RPMI8226 (cell line): ENCODE data around the gene FHOD3.
A peak's percentile ranks its signal among the peaks of the same experiment; 100 is the strongest.

Experiments used
- DNase-seq: peaks from one replicate; pipeline ENCODE4 v3.0.0-alpha.2; 2015

Gene FHOD3

DNA sequence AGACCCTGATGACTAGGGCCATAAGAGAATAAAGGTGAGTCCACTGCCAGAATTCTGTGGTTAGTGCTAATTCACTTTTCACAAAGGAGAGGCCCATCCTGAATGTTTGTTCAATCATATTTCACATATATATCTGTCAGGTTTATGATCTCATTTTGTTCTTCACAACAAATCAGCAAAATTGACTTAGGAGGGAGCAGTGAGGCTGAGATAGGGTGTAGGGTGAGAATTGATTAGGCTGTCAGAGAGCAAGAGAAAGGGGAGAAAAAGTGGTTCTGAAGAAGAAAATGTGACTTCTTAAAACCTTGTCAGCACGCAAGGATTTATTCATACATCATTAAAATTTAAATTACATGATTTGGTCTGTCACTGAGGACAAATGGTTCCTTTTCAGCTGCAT is 117.7 kb downstream of the FHOD3 start:
- DNase-seq = no peak

DNA sequence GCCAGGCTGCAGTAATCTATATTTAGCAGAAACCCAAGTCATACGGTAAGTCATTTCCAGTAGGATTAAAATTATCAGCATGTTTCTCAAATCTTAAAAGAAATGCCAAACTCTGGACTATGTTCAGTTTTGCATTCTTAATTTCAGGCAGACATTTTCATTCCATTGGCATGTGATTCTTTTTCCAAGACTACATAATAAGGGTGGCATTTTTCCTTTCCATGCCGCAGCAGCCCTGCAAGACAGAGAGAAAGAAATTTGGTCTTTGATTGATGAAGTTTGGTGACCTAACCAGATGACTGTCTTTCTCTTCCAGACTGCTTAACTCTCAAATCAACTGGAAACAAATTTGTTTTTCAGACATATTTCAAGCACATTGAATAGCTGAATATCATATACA is 118.1 kb downstream of the FHOD3 start:
- DNase-seq = no peak

GRCh38 chr18:36419188-36419899 is 121.8 kb downstream of the FHOD3 start:
- DNase-seq = no peak

- peak; percentile 61 for DNase-seq
These were observed 122.5 kb downstream of the FHOD3 start for GRCh38 chr18:36419900-36420531.

- no peak for DNase-seq
These were observed 123.3 kb downstream of the FHOD3 start for GRCh38 chr18:36420826-36421225.

DNA sequence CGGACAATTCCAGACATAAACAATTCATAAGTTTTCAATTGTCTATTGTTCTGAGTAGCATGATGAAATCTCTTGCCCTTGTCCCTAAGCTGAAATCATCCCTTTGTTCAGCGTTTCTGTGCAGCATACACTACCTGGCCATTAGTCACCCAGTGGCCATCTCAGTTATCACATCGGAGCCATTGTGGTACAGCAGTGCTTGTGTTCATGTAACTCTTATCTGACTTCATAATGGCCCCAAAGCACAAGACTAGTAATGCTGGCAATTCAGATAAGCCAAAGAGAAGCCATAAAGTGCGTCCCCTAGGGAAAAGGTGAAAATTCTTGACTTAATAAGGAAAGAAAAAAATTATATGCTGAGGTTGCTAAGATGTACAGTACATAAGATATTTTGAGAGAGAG is 127.2 kb downstream of the FHOD3 start:
- no peak for DNase-seq

GRCh38 chr18:36427369-36427768 is 129.9 kb downstream of the FHOD3 start:
- no peak for DNase-seq

DNA sequence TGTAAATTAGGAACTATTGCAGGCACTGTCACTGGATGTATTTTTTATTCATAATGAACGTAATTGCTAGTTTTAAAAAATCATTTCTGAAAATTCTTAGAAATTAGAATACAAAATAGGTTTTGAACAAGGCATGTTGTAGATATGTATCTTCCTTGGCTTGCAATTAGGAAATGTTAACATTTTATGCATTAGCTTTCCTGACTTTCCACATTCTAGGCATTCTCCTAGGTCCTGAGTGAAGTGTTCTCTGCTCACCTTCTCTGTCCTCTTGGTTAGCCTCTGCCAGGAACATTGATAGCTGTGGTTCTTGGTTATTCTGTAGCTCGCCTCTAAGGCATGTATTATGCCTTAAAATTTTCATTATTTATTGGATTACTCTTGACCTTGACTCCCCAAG is 130.3 kb downstream of the FHOD3 start:
- DNase-seq = no peak

DNA sequence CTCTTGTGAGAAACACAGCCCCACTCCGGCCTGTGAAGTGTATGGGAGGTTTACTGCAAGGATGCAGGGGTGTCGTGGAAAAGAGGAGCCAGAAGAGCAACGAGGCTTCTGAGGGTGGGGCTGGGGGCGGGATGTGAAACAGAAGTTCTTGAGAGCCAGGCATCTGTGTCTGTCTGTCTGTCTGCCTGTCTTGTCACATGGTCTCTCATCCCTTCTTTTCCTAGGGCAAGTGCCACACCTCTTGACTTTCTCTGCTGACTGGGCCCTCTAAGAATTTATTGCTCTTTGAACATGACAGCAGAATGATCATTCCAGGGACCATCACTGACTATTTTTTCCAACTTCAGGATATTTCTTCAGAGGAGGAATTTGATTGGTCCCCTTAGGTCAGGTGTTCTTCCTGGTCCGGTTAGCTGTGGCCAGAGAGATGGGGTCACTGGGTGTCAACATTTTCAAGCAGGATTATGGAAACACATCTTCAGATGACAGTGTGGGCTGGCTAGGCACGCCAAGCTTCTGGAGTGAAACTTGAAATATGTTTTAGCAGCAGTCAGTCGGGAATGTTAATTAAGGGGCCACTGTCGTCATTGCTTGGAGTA is 131.0 kb downstream of the FHOD3 start:
- DNase-seq = no peak

DNA sequence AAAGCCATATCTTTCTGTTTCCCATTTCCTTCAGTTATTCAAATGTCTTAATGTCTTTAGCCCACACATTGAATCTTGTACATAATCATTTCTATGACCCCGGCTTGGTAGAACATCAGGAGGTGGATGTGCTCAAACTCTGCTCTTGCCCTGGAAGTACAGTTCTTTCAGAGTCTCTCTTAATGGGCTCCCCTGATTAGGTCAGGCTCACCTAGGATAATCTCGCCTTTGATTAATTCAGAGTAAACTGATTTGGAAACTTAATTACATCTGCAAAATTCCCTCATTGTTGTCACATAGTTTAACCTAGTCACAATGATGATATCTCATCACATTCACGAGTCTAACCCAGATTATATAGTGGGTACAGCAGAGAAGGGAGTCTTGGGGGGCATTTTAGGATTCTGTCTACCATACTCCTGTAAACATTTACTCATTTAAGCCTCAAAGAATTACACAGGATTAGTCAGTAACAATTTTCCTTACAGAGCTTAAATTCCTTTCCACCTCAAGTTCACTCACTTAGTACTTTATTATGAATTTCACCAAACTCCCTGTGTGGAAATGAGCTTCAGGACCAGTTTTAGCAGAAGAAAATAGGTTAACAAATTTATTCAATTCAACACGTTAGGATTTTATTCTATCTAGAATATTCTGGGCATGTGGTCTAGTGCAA is 135.5 kb downstream of the FHOD3 start:
- DNase-seq = no peak

DNA sequence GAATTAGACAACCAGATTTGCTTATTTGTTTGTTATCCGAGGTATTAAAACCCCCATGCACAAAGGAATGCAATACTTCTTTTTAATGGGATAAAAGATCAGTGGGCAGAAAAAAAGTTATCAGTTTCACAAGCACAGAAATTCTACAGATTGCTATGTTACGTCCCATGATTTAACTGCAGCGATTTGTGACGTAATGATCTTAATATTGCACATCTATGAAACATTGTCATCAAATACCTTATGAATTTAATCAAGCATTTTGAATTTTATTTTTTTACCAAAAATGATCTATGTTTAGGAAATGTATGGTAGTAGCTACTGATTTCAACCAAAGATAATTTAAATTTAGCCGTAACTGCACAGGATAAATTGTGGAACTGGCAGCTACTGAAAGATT is 138.9 kb downstream of the FHOD3 start:
- no peak for DNase-seq

DNA sequence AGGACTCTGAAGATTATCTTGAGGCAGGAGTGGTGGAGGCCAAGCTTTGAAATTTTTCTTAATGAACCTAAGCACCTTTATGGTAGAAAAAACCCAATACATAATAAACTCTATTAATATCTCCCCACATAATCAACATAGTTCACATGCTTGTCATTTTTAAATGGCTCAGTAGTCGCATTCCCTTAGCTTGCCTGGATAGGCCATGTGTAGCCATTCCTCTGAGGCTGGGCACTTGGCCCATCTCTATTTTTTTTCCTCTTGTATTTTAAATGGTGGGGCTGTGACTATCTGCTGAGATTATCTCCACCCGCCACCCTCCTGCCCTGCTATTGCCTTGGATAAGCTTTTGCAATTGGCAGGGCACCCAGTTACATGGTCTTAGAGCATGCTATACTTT is 143.1 kb downstream of the FHOD3 start:
- no peak for DNase-seq

DNA sequence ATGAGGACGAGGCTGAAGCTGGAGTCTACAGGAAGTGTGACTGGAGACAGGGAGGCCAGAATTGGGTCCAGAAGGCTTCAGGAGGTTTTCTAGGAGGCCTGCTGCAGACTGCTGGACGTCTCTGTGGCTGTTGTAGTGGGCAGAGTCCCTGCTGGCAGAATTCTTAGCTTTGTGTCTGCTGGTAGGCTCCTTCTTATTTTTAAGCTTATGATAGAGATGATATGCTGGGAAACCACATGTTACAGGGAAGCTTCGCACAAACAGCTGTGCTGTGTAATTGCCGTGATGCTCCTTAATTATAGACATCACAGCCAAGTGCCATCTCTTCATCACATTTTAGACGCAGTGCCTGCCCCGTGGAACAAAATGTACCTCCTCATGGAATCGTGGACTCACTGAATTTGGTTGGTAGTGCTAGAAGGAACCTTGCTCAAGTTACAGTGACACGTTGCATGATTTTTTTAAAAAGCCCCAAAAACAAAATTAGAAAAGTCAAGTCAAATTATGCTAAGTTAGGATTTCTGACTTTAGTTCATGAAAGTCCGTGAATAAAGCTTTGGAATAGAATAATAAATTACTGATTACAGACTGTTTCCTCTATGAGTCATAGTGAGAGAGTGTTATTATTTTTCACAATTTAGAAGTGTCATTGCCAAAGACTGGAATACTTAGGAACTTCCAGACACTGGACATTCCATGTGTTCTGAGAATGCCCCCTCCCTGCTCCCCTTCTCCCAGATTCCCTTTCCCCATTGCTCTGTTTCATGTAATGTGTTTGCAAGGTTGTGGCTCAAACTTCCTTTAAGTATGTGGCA is 144.1 kb downstream of the FHOD3 start:
- DNase-seq = no peak

GRCh38 chr18:36442717-36443116 is 145.2 kb downstream of the FHOD3 start:
- no peak for DNase-seq

DNA sequence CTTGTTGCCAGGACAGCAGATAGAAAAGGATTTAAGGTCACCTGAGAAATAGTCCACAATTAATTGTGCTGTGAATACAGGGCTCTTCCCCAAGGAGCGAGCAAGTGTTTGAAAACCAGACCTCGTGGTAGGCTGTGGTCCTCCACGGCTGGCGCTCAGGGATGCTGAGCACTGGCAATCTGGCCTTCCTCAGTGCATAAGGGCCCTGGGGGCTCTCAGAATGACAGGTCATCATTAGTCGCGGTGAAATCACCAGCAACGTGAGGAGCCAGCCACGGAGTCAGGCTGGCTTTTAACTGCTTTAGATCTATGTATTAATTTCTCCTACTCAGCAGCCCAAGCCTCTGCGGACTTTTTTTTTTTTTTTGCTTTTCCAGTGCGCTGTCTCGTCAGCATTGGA is 148.5 kb downstream of the FHOD3 start:
- DNase-seq = no peak

DNA sequence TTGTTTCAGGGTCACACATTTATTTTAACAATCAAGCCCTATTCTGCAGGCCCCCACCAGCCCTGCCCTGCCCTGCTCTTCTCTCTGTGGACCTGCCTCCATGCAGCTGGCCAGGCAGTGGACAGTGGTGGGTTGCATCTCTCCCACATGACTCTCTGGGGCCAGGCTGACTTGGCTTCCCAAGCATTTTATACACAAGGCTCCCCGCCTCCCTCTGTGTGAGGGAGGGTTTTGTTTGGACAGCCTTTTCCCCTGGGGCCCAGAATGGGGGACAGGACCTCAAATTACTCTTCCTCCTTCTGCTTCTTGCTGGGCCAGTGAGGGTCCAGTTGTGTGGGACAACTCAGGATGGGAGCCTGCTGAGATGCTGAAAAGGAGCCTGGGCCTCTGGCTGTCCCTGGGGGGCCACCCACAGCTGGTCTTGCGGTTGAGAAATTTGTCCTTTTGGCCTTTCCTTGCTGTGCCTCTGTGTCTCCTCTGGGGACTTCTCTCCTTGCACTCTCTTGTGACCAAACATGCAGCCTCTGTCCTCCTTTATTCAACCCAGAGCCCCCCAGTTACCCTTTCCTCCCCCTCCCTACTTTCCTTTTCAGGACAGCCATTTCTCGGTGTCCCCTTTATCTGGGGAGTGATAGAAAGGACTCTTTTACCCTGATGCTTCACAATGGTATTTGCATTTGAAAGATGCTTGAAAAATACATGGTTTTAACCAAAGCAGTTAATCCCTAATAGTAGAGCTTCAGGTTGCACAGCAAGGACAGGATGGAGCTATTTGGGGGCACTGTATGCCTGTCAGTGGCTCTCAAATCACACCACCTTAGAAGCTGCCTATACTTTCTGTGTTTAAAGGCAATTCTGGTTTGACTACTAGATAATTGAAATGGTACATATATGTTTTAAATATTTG is 151.1 kb downstream of the FHOD3 start:
- no peak for DNase-seq

DNA sequence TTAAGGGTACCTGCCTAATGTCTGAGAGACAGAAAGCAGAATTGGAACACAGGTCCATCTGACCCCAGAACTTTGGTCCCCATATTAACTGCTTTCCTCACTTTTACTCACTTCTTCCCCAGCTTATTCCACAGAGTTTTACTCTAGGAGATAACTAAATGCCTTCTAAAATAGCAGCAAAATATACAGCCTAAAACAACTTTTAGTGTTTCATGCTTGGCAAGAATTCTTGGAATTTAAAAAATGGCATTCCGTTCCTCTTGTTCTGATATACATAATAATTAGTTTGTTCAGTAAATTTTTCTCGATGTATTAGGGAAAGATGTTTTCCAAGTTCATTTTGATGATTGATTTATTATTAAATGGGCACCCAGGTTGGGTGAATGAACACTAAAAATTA is 151.9 kb downstream of the FHOD3 start:
- no peak for DNase-seq

- no peak for DNase-seq
These were observed 152.8 kb downstream of the FHOD3 start for GRCh38 chr18:36450264-36450663.

DNA sequence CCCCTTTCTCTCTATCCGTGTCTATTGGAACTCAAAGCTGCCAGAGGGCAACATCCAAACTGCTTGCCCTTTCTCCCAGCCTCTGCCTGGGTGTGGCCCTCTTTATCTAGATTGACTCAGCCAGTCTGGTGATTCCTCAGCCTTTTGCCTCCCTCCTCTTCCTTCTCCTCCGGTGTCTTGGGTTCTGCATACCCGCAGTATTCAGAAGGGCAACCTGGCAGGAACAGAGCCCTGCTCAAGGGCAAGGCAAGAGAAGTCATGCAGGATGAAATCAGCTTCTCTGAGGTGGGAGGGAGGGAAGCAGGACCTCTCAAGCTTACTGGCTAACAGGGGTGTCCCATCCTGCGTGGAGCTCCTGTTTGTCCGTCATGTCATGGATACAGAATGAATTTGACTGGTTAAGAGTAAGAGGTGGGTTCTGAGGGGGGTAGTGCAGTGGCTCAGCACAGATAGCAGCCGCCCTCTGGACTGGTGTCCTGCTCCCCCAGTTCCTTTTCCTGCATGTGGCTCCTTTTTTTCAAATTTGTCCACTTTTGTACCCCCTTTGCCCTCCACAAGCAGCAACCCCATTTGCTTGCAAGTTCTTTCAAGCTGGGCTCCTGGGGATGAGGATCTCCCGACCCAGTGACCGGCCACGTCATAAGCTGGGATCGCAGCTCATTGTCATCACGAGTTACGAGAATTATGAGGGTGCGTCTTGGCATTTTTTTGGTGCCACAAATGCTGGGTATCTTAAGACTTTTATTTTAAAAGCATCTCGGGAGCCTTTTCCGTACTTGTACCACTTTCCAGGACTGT is 154.1 kb downstream of the FHOD3 start:
- no peak for DNase-seq

- no peak for DNase-seq
These were observed 156.7 kb downstream of the FHOD3 start for GRCh38 chr18:36454245-36454644.

DNA sequence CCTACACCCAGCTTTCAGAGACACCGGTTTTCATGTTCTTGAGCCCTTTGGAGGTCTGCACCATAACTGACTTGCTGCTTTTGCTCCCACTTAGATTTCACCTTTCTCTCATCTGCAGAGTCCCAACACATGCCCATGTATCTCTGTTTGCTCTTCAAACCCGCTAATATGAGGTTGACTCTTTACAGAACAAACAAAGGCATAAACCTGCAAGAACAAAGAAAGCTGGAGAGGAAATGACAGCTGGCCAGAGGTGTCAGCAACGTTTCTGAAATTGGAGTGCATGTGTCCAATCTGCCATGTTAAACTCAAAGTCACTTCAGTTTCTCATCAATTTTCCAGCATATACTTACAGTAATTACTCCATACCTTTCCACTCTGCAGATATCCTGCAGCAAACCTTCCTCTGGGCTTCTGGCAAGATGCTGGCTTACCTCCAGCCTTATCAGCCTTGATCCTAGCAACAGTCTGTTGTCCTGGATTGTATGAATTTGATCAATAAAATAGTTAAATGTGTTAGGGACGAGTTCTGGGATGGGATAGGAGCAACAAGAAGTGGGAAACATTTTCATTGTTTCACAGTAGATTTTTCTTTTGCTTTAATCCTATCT is 157.4 kb downstream of the FHOD3 start:
- no peak for DNase-seq
